Mammary epithelial cell (primary cell): ENCODE measurements around the gene TUBA1C.

Source experiments
- CTCF ChIP-seq, 2 donors: IDR thresholded peaks in 1 of 2; conservative IDR thresholded peaks in 1 of 2; 2 replicates each; pipeline ENCODE4 v1.5.1; 2011 to 2012; ENCODE audit warnings: inconsistent platforms in 2 of 2, low read length in 2 of 2, mild to moderate bottlenecking in 2 of 2, control low read depth in 1 of 2, low read depth in 1 of 2; ENCODE audit not compliant: insufficient read depth in 1 of 2; ENCODE audit errors: extremely low read depth in 1 of 2
- EZH2 ChIP-seq: IDR thresholded peaks from 2 replicates; pipeline ENCODE4 v1.6.1; 2012; ENCODE audit warnings: low read length, inconsistent platforms, borderline replicate concordance

- TF ChIP-seq CTCF (conservative IDR thresholded peaks at IDR 0.05 in 1 of 2, IDR thresholded peaks at IDR 0.05 in 1 of 2; ENCODE audit: extremely low read depth in 1 of 2, insufficient read depth in 1 of 2, low read depth in 1 of 2, low read length in 2 of 2): no peak
- no peak for TF ChIP-seq EZH2
Observed at GRCh38 chr12:49259452-49259851, 5.4 kb upstream of the TUBA1C start.
